ENCODE results near the gene ZNF746. TPM values are rescaled to one million over a fixed set of nuclear protein-coding genes. Genes with fewer than 3 reads are reported as not detected.

The ZNF746 gene
- total RNA-seq, 2 experiments from 2014 or later, result 11.8 to 12.0 TPM

DNA sequence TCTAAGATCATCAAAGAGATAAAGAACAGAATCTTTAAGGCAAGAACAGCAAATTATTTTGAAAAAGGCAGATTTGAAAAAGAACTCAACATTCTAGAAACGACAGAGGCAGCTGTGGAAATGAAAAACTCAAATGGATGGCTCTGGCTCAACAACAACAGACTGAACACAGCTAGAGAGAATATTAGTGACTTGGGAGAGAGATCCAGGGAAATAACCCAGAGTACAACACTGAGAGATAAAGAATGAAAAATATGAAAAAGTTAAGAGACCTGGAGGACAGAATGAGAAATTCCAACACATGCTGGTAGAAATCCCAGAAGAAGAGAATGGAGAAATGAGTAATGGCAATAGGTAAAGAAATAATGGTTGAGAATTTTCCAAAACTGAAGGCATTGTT, 18.9 kb downstream of the ZNF746 start:
- DNase-seq, result no peak
- H3K4me1 Mint-ChIP-seq (ENCODE audit: low read depth), result no peaks in the 10 kb centered on the region
- H3K36me3 Mint-ChIP-seq (ENCODE audit: low read depth), result peaks cover 45% of the 10 kb centered on the region
- H3K9me3 Mint-ChIP-seq, result peaks cover 6% of the 10 kb centered on the region
- H3K27me3 Mint-ChIP-seq (ENCODE audit: low read depth), result no peaks in the 10 kb centered on the region
- no peak overlapping the region for H3K4me3 Mint-ChIP-seq
- CTCF ChIA-PET, result no interaction called here
- H3K27ac Mint-ChIP-seq, result no peak overlapping the region
- intact Hi-C loops (cut with micrococcal nuclease), result no loop called here

DNA sequence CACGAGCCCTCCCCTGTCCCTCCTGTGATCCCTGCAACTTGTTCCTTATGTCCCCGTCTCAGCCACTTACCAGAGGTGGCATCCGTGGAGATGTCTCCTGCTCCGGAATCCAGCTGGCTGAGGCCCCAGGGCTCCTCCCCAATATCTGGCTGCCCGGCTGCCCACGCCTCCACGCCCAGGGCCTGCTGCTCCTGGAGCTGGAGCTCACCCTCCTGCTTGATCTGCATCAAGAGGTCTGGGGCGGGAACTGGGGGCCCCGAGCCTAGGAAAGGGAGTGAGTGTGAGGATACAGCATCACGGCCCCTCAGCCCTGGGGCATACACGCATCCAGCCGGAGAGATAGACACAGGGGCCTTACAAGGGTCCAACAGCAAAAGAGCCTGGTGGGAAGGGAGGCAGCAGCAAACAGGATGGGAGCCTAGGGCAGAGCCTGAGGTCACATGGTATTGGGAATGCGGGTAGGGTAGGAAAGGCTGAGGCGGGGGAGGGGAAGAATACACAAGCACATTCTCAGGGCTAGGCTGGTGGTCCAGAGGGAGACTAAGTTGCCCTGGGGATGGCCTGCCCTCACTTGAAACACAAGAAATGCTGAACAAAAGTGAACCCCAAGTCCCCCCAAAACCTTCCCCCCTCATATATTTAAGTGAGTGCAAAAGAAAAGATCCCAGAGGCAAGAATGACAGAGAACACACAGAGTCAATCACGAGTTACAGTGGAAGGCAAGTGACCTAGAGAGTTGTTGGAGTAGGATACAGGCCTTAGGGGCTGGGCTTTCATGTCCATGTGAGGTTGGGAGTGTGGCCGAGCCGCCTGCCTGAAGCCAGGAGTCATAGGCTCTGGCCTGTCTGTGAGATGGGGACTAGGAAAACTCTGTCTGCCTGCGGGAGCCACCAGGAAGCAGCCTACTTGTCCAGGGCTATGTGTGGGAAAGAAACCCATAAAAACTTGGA, 19.8 kb downstream of the ZNF746 start:
- Mint-ChIP-seq H3K9me3 (peaks cover 6% of the 10 kb centered on the region), H3K27me3 (ENCODE audit: low read depth) (no peaks in the 10 kb centered on the region), H3K27ac (no peak overlapping the region), H3K36me3 (ENCODE audit: low read depth) (peaks cover 52% of the 10 kb centered on the region), H3K4me3 (no peak overlapping the region), H3K4me1 (ENCODE audit: low read depth) (no peaks in the 10 kb centered on the region)
- CTCF ChIA-PET, result no interaction called here
- intact Hi-C loops (cut with micrococcal nuclease), result no loop called here
- no peak for DNase-seq

DNA sequence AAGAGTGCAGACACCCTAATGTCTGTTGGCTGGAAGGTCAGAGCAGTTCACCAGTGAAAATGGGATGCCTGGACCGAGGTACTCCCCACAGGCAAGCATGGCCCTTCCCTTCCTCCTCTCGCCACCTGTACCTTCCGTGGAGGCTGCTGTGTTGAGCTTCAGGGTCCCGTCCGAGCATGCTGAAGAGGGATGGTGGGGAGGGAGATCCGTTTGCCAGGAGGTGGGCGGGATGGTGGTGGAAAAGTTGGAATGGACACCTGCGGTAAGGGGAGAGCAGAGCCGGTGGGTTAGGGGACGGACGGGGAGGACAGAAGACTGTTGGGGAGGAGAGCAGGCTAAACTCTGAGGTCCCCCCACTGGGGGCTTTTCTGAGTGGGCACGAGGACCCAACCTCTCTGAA, 20.8 kb downstream of the ZNF746 start:
- CTCF ChIA-PET, result no interaction called here
- no peak for DNase-seq
- Mint-ChIP-seq H3K4me1 (ENCODE audit: low read depth) (no peaks in the 10 kb centered on the region), H3K27ac (no peak overlapping the region), H3K27me3 (ENCODE audit: low read depth) (no peaks in the 10 kb centered on the region), H3K9me3 (peaks cover 6% of the 10 kb centered on the region), H3K36me3 (ENCODE audit: low read depth) (peaks cover 59% of the 10 kb centered on the region), H3K4me3 (no peak overlapping the region)
- intact Hi-C loops (cut with micrococcal nuclease), result no loop called here

GRCh38 chr7:149475121-149476045, 22.2 kb downstream of the ZNF746 start:
- Mint-ChIP-seq H3K27me3 (ENCODE audit: low read depth) (no peaks in the 10 kb centered on the region), H3K36me3 (ENCODE audit: low read depth) (peaks cover 64% of the 10 kb centered on the region), H3K9me3 (peaks cover 6% of the 10 kb centered on the region), H3K4me1 (ENCODE audit: low read depth) (no peaks in the 10 kb centered on the region), H3K4me3 (no peak overlapping the region), H3K27ac (no peak overlapping the region)
- CTCF ChIA-PET, result interaction anchor here (0.6 kb wide), 1 partner anchor 285 kb away, joined by 3 read pairs; no protein-coding TSS in a partner anchor
- no peak for DNase-seq
- intact Hi-C loops (cut with micrococcal nuclease), result no loop called here

DNA sequence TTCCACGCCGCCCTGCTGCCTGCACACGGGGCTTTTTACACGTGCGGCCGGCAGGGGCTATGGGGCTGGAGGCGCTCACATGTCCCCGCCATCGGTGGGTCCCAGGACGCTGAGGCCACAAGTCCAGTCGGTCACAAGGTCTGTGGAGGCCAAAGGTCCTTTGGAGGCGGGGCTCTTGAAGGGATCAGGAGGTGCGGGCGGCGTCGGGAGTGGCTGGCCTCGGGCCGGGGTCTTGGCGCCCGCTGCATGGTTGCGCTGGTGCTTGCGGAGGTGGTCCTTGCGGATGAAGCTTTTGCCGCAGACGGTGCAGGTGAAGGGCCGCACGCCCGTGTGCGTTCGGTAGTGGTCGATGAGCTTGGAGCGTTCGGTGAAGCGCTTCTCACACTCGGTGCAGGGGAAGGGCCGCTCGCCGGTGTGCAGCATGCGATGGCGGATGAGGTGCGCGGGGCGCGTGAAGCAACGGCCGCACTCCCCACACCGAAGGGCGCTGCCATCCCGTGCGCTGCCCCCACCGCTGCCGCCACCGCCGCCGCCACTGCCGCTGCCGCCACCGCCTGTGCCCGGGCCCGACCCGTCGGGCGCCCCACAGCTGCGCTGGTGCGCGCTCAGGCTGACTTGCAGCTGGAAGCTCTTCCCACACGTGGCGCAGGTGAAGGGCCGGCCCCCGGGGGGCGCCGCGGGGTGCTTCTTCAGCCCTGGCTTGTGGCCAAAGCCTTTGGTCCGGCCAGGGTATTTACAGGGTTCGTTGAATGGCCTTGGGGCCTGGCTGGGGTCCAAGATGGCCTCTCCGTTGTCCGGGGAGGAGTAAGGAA, 23.1 kb downstream of the ZNF746 start:
- no peak overlapping the region for H3K27ac Mint-ChIP-seq
- no peaks in the 10 kb centered on the region for H3K27me3 Mint-ChIP-seq (ENCODE audit: low read depth)
- H3K4me1 Mint-ChIP-seq (ENCODE audit: low read depth), result no peaks in the 10 kb centered on the region
- H3K36me3 Mint-ChIP-seq (ENCODE audit: low read depth), result peaks cover 61% of the 10 kb centered on the region
- no peak overlapping the region for H3K4me3 Mint-ChIP-seq
- CTCF ChIA-PET, result no interaction called here
- H3K9me3 Mint-ChIP-seq, result peaks cover 6% of the 10 kb centered on the region
- DNase-seq, result no peak
- intact Hi-C loops (cut with micrococcal nuclease), result no loop called here

DNA sequence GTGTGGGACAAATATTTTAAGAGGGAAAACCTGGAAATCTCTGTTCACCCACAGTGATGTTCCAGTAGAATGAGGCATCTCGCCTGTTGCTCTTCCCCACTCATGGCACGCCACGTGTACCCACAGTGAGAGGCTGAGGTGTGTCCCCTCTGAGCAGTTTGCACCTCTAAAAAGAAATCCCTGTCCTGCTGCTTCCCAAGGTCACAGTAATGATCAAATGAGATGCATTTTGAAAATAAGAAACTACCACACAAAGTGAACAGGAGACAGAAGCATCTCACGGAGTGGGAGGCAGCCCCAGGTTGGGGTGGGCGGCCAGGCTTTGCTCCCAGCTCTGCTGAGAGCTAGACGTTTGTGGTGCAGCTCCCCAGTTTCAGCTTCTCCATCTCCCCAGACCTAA, 24.4 kb downstream of the ZNF746 start:
- intact Hi-C loops (cut with micrococcal nuclease), result no loop called here

GRCh38 chr7:149471289-149471953, 26.2 kb downstream of the ZNF746 start:
- intact Hi-C loops (cut with micrococcal nuclease), result no loop called here
- Mint-ChIP-seq H3K27ac (no peak overlapping the region), H3K27me3 (ENCODE audit: low read depth) (no peaks in the 10 kb centered on the region), H3K4me3 (no peak overlapping the region), H3K36me3 (ENCODE audit: low read depth) (peaks cover 37% of the 10 kb centered on the region), H3K4me1 (ENCODE audit: low read depth) (no peaks in the 10 kb centered on the region), H3K9me3 (no peaks in the 10 kb centered on the region)
- DNase-seq, result no peak
- CTCF ChIA-PET, result no interaction called here

More for the DNA sequence above, 24.4 kb downstream of the ZNF746 start:
- Mint-ChIP-seq H3K27me3 (ENCODE audit: low read depth) (no peaks in the 10 kb centered on the region), H3K9me3 (no peaks in the 10 kb centered on the region), H3K4me1 (ENCODE audit: low read depth) (no peaks in the 10 kb centered on the region), H3K36me3 (ENCODE audit: low read depth) (peaks cover 51% of the 10 kb centered on the region), H3K4me3 (no peak overlapping the region), H3K27ac (no peak overlapping the region)
- no peak for DNase-seq
- CTCF ChIA-PET, result no interaction called here

DNA sequence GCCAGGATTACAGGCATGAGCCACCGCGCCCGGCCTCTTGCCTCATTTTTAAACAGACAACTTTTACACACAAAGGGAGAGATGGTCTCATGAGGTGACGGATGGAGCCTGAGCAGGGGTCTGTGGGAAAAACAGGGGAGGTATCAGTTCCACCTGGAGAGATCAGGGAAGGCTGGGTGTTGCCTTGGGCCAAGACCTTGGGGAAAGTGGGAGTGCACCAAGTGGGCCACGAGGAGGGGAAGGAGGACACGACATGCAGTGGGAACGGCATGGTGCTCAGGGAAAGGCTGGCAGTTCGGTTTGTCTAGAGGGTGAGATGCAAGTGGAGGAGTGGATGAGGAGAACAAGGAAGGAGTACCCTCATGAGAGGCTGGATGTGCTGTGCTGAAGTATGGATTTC, 27.8 kb downstream of the ZNF746 start:
- H3K36me3 Mint-ChIP-seq (ENCODE audit: low read depth), result peaks cover 29% of the 10 kb centered on the region
- CTCF ChIA-PET, result interaction anchor here (0.6 kb wide), 1 partner anchor 10 kb away, joined by 3 read pairs; no protein-coding TSS in a partner anchor
- H3K27ac Mint-ChIP-seq, result no peak overlapping the region
- intact Hi-C loops (cut with micrococcal nuclease), result no loop called here
- H3K4me3 Mint-ChIP-seq, result no peak overlapping the region
- DNase-seq, result no peak
- H3K4me1 Mint-ChIP-seq (ENCODE audit: low read depth), result no peaks in the 10 kb centered on the region
- no peaks in the 10 kb centered on the region for H3K27me3 Mint-ChIP-seq (ENCODE audit: low read depth)
- no peaks in the 10 kb centered on the region for H3K9me3 Mint-ChIP-seq

DNA sequence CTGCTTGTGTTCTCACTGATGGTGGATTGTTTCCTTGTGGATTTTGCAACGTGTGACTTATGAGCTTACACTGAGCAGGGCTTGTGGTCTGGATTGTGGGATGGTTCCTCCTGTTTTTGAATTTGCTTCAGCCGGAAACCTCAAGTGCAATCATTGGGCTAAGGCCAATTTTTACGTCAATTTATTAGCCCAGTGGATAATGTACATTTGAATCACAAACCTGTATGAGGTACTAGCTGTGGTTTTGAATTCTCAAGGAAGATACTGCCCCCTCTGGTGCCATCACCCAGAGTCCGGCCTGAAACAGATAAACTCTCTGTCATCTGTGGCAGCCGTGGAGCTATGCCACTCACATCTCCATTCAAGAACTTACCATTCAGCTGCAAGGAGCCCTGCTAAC, 29.4 kb downstream of the ZNF746 start:
- Mint-ChIP-seq H3K27me3 (ENCODE audit: low read depth) (peaks cover 3% of the 10 kb centered on the region), H3K27ac (no peak overlapping the region), H3K4me3 (no peak overlapping the region), H3K9me3 (no peaks in the 10 kb centered on the region), H3K4me1 (ENCODE audit: low read depth) (no peaks in the 10 kb centered on the region), H3K36me3 (ENCODE audit: low read depth) (peaks cover 18% of the 10 kb centered on the region)
- CTCF ChIA-PET, result interaction anchor here (0.6 to 0.9 kb wide), 2 partner anchors 10 to 208 kb away, joined by 4 read pairs; no protein-coding TSS in a partner anchor
- intact Hi-C loops (cut with micrococcal nuclease), result no loop called here
- DNase-seq, result no peak

DNA sequence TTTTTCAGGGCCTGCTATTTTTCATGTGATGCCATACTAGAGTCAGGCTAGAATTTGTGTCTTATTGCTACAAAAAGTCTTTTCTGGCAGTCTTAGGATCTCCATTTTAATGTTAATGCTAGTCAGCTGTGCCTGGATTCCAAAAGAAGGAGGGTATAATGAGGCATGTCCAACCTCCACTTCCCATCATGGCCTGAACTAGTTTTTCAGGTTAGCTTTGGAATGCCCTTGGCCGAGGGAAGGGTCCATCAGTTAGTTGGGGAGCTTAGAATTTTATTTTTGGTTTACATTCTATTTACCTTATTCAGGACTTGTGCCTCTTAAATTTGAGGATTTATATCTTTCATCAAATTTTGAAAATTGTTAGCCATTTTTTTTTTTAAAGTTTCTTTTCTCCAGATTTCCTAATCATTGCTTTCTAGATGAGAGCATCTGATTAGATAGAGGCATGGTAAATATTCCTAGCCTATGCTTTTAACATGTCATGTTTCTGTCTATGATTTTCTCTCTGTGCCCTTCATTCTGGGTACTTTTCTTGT, 30.2 kb downstream of the ZNF746 start:
- Mint-ChIP-seq H3K4me1 (ENCODE audit: low read depth) (no peaks in the 10 kb centered on the region), H3K36me3 (ENCODE audit: low read depth) (peaks cover 10% of the 10 kb centered on the region), H3K27ac (no peak overlapping the region), H3K27me3 (ENCODE audit: low read depth) (peaks cover 3% of the 10 kb centered on the region), H3K9me3 (no peaks in the 10 kb centered on the region), H3K4me3 (no peak overlapping the region)
- intact Hi-C loops (cut with micrococcal nuclease), result no loop called here
- CTCF ChIA-PET, result interaction anchor here (0.9 to 1.3 kb wide), 2 partner anchors 9 to 157 kb away, joined by 4 to 5 read pairs; no protein-coding TSS in a partner anchor
- no peak for DNase-seq

GRCh38 chr7:149466364-149466763, 31.2 kb downstream of the ZNF746 start:
- Mint-ChIP-seq H3K9me3 (no peaks in the 10 kb centered on the region), H3K4me1 (ENCODE audit: low read depth) (peaks cover under 1% of the 10 kb centered on the region), H3K27me3 (ENCODE audit: low read depth) (peaks cover 3% of the 10 kb centered on the region), H3K27ac (no peak overlapping the region), H3K36me3 (ENCODE audit: low read depth) (peaks cover 5% of the 10 kb centered on the region), H3K4me3 (no peak overlapping the region)
- intact Hi-C loops (cut with micrococcal nuclease), result no loop called here
- CTCF ChIA-PET, result interaction anchor here (0.6 to 1.6 kb wide), 3 partner anchors 44 to 158 kb away, joined by 3 to 5 read pairs (median 3); no protein-coding TSS in a partner anchor
- no peak for DNase-seq
